Subcutaneous adipose tissue (tissue), 4 donors: ENCODE results near the gene HIVEP3. TPM values are rescaled to one million over a fixed set of nuclear protein-coding genes. Genes with fewer than 3 reads are reported as not detected.

Experiments
- total RNA-seq, 4 donors: library from RNA; depleted of rRNA; stranded (reverse); fragments of >200 nt; gene quantifications; one replicate each; pipeline ENCODE4 v1.1.0, GENCODE V29; 2016
- TF ChIP-seq, protein P1 (sequence below): fragments of 450-650 bp; IDR thresholded peaks from one replicate; pipeline ENCODE4 v1.5.1; 2016; ENCODE audit warnings: low read depth, mild to moderate bottlenecking, control low read depth, antibody characterized with exemption, moderate library complexity

HIVEP3 gene
- total RNA-seq, 4 donors from 2014 or later, result 2.4 to 9.6 (median 5.0) TPM

DNA sequence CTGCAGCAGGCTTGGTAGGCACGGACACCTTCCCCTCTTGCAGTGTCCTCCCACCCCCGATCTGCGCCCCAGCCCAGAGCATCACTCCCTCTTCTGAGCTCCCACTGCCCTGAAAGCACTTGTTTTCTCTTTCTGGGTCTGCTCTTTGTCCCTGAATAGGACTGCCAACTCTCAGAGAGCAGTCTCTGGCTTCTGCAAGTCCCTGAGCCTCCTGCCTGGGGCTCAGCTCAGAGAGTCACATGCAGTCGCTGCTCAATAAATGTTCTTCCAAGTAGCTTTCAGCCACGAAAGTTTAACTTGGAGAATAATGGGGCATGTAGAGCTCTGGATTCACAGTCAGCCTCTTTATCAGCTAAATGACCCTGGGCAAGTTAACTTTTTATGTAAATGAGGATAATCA is 205.6 kb downstream of the HIVEP3 start:
- TF ChIP-seq, protein P1, sequence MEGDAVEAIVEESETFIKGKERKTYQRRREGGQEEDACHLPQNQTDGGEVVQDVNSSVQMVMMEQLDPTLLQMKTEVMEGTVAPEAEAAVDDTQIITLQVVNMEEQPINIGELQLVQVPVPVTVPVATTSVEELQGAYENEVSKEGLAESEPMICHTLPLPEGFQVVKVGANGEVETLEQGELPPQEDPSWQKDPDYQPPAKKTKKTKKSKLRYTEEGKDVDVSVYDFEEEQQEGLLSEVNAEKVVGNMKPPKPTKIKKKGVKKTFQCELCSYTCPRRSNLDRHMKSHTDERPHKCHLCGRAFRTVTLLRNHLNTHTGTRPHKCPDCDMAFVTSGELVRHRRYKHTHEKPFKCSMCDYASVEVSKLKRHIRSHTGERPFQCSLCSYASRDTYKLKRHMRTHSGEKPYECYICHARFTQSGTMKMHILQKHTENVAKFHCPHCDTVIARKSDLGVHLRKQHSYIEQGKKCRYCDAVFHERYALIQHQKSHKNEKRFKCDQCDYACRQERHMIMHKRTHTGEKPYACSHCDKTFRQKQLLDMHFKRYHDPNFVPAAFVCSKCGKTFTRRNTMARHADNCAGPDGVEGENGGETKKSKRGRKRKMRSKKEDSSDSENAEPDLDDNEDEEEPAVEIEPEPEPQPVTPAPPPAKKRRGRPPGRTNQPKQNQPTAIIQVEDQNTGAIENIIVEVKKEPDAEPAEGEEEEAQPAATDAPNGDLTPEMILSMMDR, result no peak

GRCh38 chr1:41712695-41713094 is 206.0 kb downstream of the HIVEP3 start:
- TF ChIP-seq, protein P1, result no peak

- TF ChIP-seq, protein P1, result no peak
Measured at GRCh38 chr1:41712081-41712480, 206.6 kb downstream of the HIVEP3 start.

- TF ChIP-seq, protein P1, result no peak
Measured at GRCh38 chr1:41711581-41711980, 207.1 kb downstream of the HIVEP3 start.

- TF ChIP-seq, protein P1, result no peak
Measured at GRCh38 chr1:41710980-41711379, 207.7 kb downstream of the HIVEP3 start.

GRCh38 chr1:41709873-41710272 is 208.8 kb downstream of the HIVEP3 start:
- TF ChIP-seq, protein P1, result no peak

- TF ChIP-seq, protein P1, result no peak
Measured at GRCh38 chr1:41709331-41709730, 209.4 kb downstream of the HIVEP3 start.
